Gastrocnemius medialis (tissue), 4 donors: ENCODE data around the gene CREBRF.

ENCODE experiments used
- CTCF ChIP-seq, 5 experiments: fragments of 450-650 bp in 3 of 5; fragments of 200-600 bp in 2 of 5; sonication (generic) in 2 of 5; IDR thresholded peaks in 4 of 5; conservative IDR thresholded peaks in 1 of 5; 1 replicate in 4 of 5; 2 replicates in 1 of 5; pipeline ENCODE4 v1.5.1; 2016 to 2019; ENCODE audit warnings: antibody characterized with exemption in 5 of 5, mild to moderate bottlenecking in 3 of 5, moderate library complexity in 3 of 5
- POLR2A ChIP-seq, 2 donors: fragments of 450-650 bp; IDR thresholded peaks; one replicate each; pipeline ENCODE4 v1.6.1; 2017; ENCODE audit warnings: antibody characterized with exemption in 2 of 2, mild to moderate bottlenecking in 2 of 2, moderate library complexity in 2 of 2

DNA sequence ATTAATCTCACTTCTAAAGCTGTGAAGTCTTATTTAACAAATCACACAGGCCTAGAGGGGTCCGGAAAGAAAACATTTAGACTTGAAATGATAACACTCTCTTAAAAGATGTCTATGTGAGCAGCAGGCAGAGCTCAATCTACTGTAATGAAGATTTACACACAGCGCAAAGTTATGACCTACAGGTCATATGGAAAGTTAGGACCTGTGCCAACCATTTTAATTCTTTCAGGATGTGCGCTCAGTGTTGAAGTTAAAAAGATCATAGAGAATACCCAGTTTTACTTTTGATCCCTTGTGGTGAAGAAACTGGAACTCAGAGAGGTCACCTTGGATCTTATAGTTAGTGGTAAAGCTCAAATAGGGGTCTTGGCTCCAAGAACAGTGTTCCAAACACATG is 3.1 kb upstream of the CREBRF start:
- TF ChIP-seq CTCF (IDR thresholded peaks at IDR 0.05 in 4 of 5, conservative IDR thresholded peaks at IDR 0.05 in 1 of 5) (no peak), POLR2A (IDR thresholded peaks at IDR 0.05) (no peak)
